ENCODE measurements around the gene OGDH.

- TF ChIP-seq CTCF (IDR thresholded peaks at IDR 0.05; ENCODE audit: low read depth, low read length, missing input control) = no peak
- no peak for TF ChIP-seq YY1 (IDR thresholded peaks at IDR 0.05)
- no peak for TF ChIP-seq MAX (IDR thresholded peaks at IDR 0.05)
- no peak for TF ChIP-seq ZBTB33 (IDR thresholded peaks at IDR 0.05)
- TF ChIP-seq SP1 (IDR thresholded peaks at IDR 0.05) = no peak
- TF ChIP-seq HNF4G (IDR thresholded peaks at IDR 0.05) = peak; percentile 17
- no peak for TF ChIP-seq TAF1 (conservative IDR thresholded peaks at IDR 0.05)
- no peak for TF ChIP-seq REST (IDR thresholded peaks at IDR 0.05)
- no peak for TF ChIP-seq JUND (IDR thresholded peaks at IDR 0.05)
- TF ChIP-seq ATF3 (IDR thresholded peaks at IDR 0.05) = no peak
These were observed 144.6 kb downstream of the OGDH start for GRCh38 chr7:44750921-44751571.
